Activated naive CD4-positive, alpha-beta T cell treated with Interleukin-2 at 50 U/mL for 16 hours (primary cell): Measurements from ENCODE around the gene SGPP2.
"Not testable (repeated sequence)": the region's sequence is repeated elsewhere in the genome, so short reads cannot be mapped to it uniquely, and the experiment has no call there.

ENCODE experiments used
- DNase-seq: peaks from one replicate; pipeline ENCODE4 v3.0.0-alpha.2; 2020

Gene SGPP2

DNA sequence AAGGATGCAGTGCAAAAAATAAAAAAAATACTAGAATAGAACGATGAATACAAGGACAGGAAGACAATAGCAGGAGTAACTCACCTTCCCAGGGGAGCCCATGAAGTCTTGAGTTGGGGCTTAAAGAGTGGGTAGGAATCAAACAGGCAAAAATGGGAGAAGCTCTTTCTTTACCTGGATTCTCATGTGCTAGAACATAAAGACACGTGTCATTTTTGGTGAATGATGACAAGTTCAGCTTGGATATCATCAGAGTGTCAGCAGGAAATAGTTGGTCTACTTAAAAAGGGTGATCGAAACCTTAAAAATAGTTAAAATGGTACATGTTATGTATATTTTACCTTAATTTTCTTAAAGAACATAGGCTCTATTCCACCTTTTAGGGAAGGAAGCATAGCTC is 5.7 kb downstream of the SGPP2 start:
- no peak for DNase-seq

DNA sequence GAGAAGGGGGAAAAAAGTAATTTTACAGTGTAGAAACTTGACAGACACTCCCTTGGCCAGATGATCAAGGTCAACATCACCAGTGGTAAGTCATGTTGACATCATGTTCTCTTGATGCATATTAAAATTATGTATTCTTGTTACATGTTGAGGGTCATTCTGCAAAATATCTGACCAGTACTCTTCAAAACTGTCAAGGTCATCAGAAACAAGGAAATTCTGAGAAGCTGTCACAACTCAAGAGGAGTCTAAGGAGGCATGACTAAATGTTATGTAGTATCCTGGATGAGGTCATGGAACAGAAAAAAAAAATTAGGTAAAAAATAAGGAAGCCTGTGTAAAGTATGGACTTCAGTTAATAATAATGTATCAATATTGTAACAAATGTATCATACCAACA is 6.3 kb downstream of the SGPP2 start:
- DNase-seq, result no peak

DNA sequence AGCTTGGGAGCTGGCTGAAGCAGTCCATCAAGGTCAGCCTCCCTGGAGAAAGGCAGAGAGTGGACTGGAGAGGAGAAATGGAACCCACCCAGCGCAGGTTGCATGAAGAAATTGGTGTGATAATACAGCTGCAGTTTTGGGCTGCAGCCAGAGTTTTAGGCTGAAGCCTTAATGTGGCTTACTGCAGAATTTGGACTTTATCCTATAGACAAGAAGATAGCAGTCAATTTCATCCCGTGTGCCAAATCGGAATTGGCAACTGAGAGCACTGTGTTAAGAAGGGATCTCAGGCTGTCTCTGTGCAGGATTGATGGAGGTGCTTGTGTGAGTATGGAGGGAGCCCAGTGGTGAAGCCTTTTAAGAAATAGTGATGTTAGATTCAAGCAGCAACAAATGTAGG is 7.5 kb downstream of the SGPP2 start:
- DNase-seq, result no peak

DNA sequence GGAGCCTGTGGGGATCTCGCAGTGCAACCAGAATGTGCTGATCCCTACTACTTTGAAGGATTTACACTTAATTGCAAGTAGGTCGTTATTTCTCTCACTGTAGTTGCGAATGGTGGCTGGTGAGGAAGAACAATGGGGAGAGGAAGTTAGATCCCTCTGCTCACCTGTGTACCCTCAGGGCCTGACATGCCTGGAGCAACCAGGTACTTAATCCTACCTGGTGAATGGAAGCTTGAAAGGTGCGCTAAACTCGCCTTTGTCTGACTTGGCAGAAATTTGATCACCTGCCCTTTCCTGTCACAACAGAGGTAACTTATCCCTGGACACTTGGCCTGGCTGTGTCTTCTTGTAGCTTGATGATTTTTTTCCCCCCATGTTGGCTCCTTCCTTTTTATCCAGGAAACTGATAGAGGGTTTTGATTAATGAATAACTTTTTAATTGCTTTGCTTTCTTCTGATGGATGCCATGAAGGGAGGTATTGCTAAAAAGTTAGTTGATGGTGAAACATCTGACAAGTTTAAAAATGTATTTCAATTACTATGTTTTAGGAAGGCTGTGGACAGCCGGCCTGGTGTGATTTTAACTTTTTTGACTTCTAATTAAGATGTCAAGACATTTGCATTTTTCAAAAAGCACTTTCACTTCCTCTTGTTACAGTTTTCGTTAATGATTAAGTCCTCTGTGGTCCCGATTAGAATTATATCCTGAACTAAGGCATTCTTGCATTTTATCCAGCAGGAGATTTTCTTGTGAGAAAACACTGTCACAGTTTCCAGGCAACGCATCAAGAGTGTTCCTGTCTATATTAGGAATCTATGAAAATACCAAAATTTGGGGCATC is 9.2 kb downstream of the SGPP2 start:
- DNase-seq, result no peak

DNA sequence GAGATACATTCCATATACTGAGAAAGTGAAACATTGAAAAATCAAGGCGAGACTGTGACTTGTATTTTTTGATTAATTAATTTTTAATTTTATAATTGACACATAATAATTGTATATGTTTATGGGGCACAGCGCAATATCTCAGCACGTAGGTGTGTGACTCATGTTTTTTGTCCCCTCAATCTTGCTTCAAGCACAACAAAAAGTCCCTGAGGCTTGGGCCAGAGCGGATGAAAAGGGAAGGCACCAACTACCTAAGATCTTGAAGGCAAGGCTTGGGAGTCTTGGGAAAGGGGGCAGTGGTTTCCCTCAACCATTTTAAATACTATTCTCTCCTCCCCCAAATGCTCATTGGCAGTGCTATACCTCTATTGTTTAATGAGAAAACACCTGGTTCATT is 9.9 kb downstream of the SGPP2 start:
- no peak for DNase-seq

DNA sequence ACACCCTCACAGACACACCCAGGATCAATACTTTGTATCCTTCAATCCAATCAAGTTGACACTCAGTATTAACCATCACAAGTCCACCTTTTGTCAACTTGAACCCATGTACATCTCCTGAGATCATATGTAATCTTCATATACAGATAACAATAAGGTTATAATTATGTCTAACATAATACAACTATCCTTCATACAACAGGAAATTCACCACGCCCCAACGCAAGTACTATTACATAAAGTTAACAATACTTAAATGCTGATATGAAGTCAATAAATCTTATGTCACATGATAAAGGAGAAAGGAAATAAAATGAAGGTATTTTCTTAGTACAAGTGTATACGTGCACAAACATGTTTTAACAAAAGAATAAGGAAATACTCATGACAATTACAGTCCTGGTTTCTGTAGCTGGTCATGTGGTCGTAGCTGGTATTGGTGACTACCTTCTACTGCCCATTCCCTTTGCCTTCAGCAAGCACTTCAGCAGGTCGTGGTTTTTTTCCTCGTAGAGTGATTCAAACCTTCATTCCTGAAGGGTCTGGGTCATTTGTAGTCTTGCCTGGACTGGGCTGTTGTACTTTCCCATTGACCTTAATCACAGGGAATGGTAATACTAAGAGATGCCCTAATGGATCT is 11.2 kb downstream of the SGPP2 start:
- not testable (repeated sequence) for DNase-seq

DNA sequence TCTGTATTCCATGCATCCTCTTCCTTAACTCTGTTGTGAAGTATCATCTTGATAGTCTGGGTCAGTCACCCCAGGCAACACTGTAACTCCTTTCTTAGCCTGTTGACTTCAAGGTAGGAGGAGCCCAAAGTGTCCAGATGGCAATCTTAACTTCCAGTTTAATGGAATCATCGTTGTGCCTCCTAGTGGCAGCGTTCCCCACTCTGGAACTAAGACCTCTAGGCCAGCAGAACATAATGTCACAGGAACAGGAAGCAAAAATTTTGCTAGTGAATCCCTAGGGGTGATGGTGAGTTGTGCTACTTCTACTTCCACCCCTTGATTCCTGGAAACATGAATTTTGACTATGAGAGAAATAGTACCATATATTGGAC is 11.7 kb downstream of the SGPP2 start:
- no peak for DNase-seq

DNA sequence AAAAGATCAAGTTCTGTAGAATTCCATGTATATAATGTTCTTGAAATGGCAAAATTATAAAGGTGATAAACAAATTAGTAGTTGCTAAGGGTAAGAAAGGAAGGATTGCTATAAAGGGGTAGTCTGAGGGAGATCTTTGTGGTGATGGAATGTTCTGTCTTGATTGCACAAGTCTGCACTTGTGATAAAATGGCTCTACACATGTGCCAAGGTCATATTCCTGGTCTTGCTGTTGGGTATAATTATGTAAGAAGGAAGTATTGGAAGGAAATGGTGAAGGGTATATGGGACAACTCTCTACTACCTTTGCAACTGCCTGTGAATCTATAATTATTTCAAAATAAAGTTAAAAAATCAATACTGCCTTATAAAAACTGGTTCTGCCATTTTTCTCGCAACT is 15.3 kb downstream of the SGPP2 start:
- DNase-seq, result no peak

DNA sequence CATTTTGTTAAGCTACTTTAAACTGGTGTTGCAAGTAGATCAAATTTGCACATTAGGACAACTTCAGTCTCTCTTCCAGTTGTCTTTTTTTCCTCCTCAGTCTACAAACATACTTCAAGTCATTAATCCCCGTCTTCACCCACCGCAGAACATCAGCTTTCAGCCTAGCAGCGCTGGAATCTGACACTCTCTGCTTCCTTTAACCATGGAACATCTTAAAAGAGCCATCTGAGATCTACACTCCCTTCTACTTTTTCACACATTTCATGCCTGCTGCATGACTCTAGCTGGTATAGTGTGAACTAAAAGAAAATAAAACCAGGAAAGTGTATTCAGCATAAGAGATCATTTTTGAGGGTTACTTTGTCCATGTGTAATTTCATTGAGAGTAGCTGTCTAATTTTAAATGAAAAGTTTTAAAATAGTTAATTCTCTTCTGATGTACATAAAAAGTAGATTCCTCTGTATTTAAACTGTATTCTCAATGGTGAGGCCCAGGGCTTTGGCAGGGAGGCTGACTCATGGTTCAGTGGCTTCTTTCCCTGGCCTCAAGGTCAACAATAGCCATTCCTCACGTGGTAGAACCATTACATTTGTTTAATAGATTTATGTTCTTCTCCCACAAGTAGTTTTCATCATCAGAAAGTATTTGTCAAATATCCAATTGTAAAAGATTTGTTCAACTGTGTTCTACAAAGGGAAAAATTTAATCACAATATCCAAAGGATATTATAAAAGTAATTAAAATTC is 16.5 kb downstream of the SGPP2 start:
- no peak for DNase-seq

DNA sequence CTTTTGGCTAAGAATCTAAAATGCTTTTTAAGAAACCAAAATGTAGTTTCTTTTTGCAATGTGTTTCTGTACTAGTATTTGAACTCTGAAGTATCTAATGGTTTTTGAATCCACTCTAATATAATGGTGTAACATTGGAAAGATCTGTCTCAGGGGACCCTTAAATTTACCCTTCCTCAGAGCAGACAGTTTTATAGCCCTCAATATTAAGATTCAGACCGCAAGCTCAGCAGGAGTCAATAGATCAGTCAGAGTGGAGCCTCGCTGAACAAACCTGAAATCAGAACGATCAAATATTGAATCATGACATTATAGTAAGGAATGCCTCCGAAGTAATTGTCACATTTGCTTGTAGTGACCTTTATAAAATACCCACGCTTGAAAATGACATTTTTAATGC is 18.3 kb downstream of the SGPP2 start:
- DNase-seq, result no peak

DNA sequence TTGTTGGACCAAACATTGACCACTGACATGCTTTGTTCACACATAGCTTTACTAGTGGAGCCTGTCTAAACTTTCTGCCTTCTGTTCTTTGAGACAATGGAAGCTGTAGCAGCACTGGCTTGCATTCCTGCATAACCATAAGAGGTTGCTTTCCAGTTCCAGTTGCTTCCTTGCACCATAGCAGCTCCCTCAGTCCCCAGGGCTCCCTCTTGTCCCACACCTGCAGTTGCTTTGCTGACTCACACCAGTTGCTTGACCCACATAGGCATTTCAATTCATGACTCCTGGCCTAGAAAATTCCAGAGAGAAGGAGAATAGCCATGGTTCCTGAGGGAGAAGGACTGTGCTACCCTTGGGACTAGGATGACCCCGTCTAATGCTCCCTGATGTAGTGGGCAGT is 20.9 kb downstream of the SGPP2 start:
- DNase-seq, result no peak

DNA sequence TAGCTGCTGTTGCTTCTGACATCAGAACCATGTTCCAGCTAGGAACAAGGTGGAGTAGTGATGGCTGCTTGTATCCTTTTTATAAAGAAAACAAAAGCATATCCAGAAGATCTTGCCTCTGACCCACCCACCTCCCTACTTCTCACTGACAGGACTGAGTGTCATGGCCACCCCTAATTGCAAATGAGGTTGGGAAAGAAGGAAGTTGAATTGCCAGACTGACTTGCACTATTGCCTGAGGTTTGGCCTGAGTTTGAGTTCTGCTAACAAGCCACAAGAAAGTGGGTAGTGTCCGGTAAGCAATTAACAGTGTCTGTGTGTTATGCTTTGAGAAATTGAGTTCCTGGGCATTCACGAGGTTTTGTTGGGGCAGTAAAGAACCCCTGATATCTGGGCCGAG is 22.8 kb downstream of the SGPP2 start:
- no peak for DNase-seq

DNA sequence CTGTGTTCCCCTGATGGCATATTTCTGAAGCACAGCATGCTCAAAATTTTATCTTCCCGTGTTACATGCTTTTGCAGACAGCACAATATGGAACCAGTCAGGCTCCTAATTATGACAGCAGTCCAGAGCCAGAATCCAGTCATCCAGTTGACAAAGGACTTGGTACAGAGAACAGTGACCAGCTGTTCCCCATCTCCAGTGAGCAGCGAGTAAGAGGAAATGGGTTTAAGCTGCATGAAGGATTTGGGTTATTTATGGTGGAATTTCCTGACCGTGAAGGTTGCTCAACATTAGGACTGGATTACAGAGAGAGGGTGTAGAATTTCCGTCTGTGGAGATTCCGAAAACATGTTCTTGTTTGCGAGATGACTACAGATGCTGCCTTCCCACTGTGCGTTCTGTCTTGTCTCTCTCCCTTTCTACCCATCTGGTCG is 24.4 kb downstream of the SGPP2 start:
- DNase-seq, result no peak

DNA sequence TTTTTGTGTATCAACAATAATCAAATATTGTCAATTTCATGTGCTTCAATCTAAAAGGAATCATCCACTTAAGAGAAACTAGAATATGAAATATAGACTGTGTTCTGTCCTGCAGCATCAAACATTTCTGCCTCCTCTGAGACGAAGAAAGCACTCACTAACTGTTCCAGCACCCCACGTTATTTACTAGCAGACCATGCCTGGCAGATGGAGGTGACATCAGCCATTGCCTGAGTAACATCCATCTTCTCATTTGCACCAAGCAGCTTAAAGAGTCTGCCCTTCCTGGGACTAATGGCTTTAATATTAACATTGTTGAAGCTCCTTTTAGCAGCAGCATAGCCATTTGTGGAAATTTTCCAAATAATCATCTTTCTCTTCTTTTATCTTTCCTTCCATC is 25.7 kb downstream of the SGPP2 start:
- DNase-seq, result no peak

DNA sequence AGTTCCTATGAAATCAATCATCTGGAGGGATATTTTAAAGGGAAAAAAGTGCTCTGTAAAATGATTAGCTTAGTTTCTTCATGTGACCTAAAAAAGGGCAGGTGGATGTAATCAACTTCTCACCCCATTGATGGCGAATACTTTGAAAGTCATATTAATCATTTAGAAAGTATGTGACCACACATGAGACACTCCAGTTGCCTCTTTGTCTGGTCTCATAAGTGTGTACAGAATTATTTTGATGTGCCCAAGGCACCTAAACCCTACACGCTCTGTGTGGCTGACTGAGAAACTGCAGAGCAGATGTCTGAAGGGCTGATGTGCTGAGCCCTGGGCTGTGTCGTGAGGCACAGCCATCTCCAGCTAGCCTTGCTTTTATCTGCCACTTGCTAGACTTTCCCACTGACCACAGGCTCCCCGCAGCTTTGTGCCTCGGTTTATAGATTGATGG is 26.9 kb downstream of the SGPP2 start:
- DNase-seq, result no peak

DNA sequence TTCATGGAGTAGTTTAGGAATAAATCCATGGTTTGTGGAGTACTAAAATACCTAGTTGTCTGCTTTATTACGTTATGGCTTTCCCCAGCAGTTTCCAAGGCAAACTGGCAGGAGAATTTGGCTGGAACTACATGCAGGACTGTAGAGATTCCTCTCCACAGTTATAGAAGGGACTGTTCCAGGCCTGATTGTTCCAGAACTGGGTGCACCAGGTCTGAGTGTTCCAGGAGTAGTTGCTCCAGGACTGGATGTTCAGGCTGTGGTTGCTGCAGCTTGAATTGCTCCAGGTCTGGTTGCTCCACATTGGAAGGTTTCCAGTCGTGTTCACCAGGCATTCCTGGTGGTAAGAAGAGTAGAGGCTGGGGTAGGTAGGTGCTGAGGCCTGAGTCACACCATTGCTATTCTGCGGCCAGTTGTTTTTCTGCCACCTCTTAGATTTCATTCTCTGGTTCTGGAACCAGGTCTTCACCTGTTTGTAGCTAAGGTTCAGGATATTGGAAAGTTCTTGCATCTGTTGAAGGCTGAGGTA is 28.1 kb downstream of the SGPP2 start:
- no peak for DNase-seq

DNA sequence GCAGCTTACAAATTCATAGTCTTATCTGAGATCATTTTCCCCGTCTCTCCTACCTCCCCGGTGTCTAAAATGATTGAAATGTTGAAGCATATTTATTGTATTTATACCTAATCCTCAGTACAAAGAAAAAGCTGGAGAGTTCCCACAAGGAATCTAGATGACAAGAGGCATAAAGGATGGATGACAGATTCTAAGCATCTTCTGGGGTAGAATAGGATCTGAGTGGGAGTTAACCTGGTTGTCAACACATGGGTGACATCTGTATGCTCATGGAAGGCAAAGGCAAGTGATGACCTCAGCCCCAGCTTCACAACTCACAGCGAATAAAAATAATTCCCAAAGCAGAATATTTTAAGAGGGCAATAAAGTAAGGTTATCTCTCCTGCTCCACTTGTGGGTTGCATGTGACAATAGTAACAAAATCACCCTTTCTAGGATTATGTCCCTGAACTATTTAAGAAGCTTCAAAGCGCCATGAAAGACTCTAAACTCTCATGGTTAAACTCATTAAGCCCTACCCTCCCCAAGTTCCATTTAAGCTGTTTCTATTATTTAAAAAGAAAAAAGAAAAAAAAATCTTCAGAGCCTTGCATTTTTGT is 32.2 kb downstream of the SGPP2 start:
- DNase-seq, result no peak

DNA sequence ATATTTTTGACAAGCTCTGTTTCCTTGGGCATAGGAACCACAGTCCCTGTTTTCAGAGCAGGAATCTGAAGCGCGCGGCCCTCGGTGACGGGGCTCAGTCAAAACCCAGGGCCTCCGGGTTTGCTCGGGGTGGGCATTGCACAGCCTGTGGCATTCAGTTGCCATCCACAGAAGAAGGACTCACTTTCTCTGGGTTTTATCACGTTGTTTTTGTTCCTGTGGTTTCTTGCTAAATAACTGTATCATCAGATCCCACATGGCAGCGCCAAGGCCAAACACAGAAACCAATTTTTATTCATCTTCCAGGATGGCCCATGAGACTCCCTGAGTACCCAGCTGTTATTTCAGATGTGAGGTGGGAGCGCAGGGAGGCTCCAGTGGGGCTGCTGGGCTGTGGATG is 35.6 kb downstream of the SGPP2 start:
- DNase-seq, result no peak

DNA sequence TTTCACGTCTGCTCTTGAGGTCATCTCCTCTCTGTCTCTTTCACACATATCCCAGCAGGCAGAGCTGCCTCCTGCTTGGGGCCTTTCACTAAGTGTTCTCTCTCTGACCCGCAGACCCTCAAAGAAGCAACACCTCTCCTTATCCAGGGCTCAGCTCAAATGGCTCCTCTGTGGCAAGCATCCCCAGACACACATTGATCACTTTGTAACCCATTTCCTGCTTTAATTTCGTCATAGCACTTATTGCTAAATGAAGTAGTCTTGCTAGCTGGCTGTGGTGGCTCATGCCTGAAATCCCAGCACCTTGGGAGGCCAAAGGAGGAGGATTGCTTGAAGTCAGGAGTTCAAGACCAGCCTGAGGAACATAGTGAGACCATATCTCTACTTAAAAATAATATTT is 41.4 kb downstream of the SGPP2 start:
- DNase-seq, result no peak

DNA sequence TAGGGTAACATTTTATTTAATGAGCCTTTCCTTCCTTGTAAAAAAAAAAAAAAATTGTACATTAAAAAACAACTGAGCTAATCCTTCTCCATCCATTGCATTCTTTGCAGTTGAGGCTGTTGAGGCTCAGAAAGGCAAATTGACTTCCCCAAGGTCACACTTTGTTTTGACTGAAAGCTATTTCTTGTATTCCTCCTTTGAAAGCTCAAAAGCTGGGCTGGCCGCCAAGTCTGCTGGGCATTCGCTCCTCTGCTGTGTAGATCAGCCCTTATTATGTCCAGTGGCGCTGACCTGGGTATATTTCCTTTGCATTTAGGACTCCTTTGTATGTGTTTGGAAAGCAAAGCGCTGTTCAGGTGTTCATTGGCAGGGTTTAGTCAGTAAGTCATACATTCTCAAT is 44.0 kb downstream of the SGPP2 start:
- no peak for DNase-seq

DNA sequence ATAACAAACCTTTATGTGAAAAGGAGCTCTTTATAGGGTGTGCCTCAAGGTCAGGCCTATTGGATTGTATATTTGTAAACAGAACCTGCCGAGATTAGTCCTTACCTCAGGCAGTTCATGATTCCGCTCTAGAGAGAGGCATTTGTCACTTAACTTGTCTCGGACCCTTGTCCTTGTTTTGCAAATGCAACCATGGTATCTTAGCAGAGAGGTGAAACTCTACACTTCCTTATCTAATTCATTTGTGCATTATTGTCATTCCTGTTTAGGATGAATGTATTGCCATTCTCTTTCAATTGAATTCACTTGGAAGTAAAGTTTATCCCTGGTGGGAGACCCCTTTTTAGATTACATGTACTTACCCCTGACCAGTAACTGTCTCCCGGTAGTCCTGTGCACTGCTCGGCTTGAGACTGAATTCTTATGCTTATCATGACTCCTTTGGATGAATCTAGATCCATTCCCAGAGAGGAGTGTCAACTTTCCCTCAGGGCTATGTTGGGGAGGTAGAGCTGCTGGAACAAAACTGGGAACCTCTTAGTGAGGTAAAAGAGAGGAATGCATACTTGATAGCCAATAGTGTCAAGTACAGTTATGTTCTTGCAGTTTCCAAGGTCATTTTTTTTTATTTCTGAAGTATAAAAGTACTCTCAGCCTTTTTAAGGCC is 46.6 kb downstream of the SGPP2 start:
- DNase-seq, result no peak

DNA sequence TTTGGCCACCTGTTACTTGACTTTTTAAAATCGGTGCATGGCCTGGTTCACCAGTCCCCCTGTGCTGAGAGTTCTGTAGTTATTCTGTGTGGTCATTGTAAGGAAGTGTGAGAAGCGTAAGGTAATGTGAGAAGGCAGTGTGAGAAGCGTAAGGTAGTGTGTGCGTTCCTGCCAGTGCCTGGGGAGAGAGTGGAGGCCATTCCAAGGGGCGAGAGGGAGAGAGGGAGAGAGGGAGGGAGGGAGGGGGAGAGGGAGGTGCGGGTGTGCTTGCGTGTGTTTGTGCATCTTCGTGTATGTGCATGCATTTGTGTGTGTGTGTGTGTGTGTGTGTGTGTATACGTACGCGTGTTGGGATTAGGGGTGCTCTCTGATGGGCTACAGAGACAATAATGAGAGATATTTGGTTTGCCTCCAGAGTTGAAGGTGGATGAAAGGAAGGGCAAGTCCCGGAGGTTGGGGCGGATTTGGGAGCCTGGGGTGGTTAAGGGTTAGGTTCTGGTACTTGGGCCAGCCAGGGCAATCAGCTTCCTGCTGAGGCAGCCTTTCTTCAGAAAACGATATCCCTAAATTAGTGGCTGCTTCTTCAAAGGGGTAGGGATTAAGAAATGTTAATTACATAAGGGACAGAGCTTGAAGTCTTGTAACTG is 53.7 kb downstream of the SGPP2 start:
- DNase-seq, result no peak
